Choroid plexus epithelial cell (primary cell): ENCODE data around the gene ARMCX5.

Experiments
- DNase-seq: peaks from one replicate; pipeline ENCODE4 v3.0.0-alpha.2; 2010; ENCODE audit warnings: low read depth
- H3K4me3 ChIP-seq: 2 replicates; pipeline ENCODE4 v1.5.1; 2011; ENCODE audit warnings: low read depth, mild to moderate bottlenecking, control low read depth, low read length, moderate library complexity
- CTCF ChIP-seq: conservative IDR thresholded peaks from 2 replicates; pipeline ENCODE4 v1.5.1; 2011; ENCODE audit warnings: low read depth, mild to moderate bottlenecking, control low read depth, inconsistent platforms, low read length, moderate library complexity

Gene ARMCX5

GRCh38 chrX:102599084-102599950, at the start of gene ARMCX5:
ARMCX5 (plus strand) TSS chrX:102599515; CDS start chrX:102602142, 2,627 bp downstream.
- H3K4me3 ChIP-seq: peak within 1 kb of the TSS; percentile 81
- TF ChIP-seq CTCF: no peak

GRCh38 chrX:102558607-102559006, 40.7 kb upstream of the ARMCX5 start:
- DNase-seq: no peak
- no peak overlapping the region for H3K4me3 ChIP-seq
- TF ChIP-seq CTCF: no peak

More at GRCh38 chrX:102599084-102599950, at the start of gene ARMCX5:
- peak; percentile 90 for DNase-seq

GRCh38 chrX:102560423-102561068, 38.8 kb upstream of the ARMCX5 start:
- TF ChIP-seq CTCF: no peak
- no peak overlapping the region for H3K4me3 ChIP-seq
- no peak for DNase-seq

GRCh38 chrX:102580891-102581290, 18.4 kb upstream of the ARMCX5 start:
- no peak overlapping the region for H3K4me3 ChIP-seq
- no peak for TF ChIP-seq CTCF
- DNase-seq: no peak

- no peak overlapping the region for H3K4me3 ChIP-seq
- TF ChIP-seq CTCF: no peak
Measured at GRCh38 chrX:102593367-102593766, 5.9 kb upstream of the ARMCX5 start.

GRCh38 chrX:102599951-102600579, 750 bp downstream of the ARMCX5 start:
- DNase-seq: peak; percentile 56
- peak overlapping the region; percentile 81 for H3K4me3 ChIP-seq
- TF ChIP-seq CTCF: peak; percentile 38

More at GRCh38 chrX:102593367-102593766, 5.9 kb upstream of the ARMCX5 start:
- no peak for DNase-seq
